Choroid plexus epithelial cell (primary cell): ENCODE results near the gene PSMB7.
A peak's percentile ranks its signal among the peaks of the same experiment; 100 is the strongest.

Source experiments
- DNase-seq: peaks from one replicate; pipeline ENCODE4 v3.0.0-alpha.2; 2010; ENCODE audit warnings: low read depth
- H3K4me3 ChIP-seq: 2 replicates; pipeline ENCODE4 v1.5.1; 2011; ENCODE audit warnings: low read depth, mild to moderate bottlenecking, control low read depth, low read length, moderate library complexity
- TF ChIP-seq, protein P1 (sequence below): conservative IDR thresholded peaks from 2 replicates; pipeline ENCODE4 v1.5.1; 2011; ENCODE audit warnings: low read depth, mild to moderate bottlenecking, control low read depth, inconsistent platforms, low read length, moderate library complexity

Gene PSMB7

DNA sequence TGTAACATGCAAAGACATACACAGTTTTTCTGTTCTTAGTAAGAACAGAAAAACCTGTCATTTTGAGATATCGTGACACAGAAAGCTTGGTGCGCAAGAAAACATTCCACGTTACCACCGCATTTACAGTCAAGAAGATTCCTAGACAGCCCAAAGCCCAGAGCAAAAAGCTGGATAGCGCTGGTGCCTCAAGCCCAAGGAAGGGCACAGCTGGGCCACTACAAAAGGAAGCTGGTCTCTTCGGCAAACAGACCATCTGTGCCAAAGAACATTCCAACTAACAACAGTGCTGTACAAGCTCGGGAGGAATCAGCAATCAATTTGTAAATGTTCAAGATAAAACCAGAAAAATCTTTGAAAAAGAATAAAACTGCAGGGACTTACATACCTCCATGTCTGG is 31.0 kb downstream of the PSMB7 start:
- TF ChIP-seq, protein P1, sequence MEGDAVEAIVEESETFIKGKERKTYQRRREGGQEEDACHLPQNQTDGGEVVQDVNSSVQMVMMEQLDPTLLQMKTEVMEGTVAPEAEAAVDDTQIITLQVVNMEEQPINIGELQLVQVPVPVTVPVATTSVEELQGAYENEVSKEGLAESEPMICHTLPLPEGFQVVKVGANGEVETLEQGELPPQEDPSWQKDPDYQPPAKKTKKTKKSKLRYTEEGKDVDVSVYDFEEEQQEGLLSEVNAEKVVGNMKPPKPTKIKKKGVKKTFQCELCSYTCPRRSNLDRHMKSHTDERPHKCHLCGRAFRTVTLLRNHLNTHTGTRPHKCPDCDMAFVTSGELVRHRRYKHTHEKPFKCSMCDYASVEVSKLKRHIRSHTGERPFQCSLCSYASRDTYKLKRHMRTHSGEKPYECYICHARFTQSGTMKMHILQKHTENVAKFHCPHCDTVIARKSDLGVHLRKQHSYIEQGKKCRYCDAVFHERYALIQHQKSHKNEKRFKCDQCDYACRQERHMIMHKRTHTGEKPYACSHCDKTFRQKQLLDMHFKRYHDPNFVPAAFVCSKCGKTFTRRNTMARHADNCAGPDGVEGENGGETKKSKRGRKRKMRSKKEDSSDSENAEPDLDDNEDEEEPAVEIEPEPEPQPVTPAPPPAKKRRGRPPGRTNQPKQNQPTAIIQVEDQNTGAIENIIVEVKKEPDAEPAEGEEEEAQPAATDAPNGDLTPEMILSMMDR: no peak
- no peak overlapping the region for H3K4me3 ChIP-seq
- DNase-seq: no peak

DNA sequence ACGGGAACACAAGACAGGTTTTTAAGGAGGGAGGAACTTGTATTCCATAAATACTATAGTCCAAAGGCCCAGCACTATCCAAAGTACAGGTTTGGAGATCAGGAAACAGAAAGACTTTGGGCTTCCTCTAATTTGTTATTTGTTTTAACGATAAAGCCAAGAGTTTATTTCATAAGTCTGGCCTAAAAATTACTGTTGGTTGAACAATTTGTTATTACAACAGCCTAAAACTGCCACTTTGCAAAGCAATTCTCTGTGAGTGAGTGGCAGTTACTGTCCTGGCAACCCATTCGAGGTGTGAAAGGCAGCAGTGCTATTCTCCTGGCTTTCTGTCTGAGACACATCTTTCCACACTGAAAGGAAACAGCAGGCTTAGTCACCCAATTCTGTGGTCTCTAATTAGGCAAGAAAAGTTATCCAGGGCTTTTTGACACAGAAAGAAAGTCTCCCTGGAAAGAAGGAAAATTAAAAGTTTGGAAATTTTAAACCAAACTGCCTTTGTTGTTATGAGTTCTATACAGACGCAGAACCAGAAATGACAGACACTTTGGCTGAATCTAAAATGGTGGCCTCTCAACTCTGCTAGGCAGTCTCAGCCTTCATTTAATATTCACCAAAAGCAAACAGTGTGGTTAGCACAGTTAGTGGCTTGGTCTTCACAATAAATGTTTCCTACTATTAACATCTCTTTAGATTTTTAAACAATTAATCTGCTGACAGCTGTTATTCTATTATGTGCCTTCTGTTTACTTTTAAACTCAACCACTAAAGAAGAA is 33.9 kb downstream of the PSMB7 start:
- H3K4me3 ChIP-seq: no peak overlapping the region
- DNase-seq: peak; percentile 60
- TF ChIP-seq, protein P1: no peak

DNA sequence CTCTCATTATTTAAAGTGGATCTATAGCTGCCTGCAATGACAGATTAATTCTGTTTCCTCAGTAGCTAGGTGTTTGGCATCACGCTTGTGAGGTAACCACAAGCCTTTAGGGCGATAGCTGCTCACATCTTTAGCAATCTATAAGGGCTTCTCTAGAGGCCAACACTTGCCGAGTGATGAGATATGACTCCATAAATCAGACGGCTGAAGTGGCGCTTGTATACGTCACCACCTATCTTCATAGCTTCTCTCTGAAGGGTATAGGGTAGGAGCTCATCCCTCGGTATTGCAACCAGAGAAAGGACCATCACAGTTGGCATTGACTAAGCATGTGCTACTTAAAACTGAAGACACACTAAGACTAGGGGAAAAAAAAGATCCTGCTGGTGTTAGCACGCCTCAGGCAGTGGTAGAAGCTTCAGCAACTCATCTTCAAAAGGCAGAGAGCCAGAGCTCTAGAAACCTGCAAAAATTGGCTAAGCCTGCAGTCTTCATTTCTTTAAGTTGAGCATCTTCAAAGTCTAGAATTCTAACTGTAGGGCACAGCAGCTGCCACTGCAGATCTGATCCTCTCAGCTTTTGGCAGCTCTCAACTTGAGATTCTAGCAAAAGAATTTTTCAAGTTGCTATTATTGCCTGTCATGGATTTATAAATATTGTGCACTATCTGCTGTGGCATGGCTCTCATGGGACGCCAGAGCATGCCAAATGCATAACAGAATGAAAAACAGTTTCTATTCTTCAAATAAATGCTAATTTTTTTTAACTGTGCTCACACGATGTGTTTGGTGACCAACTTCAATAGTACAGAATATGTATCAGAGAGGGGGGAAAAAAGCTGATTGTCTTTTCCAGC is 37.5 kb downstream of the PSMB7 start:
- no peak for DNase-seq
- TF ChIP-seq, protein P1: no peak
- H3K4me3 ChIP-seq: no peak overlapping the region

DNA sequence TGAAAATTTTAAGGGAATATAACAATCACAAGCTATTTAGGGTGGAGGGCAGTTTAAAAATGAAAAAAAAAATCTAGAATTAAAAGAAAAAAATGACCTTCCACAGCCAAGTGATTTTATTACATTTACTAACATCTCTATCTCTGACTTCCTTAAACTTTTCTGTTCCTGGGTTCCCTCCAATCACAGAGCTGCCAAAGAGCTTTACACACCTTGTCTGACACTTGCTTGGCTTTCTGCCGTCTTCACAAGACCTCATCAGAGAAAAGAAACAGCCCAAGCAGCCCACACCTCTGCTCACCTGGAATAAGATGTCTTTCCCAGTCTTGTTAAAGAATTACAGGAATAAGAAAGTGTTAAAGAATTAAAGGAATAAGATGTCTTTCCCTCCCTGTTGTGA is 38.9 kb downstream of the PSMB7 start:
- TF ChIP-seq, protein P1: no peak

DNA sequence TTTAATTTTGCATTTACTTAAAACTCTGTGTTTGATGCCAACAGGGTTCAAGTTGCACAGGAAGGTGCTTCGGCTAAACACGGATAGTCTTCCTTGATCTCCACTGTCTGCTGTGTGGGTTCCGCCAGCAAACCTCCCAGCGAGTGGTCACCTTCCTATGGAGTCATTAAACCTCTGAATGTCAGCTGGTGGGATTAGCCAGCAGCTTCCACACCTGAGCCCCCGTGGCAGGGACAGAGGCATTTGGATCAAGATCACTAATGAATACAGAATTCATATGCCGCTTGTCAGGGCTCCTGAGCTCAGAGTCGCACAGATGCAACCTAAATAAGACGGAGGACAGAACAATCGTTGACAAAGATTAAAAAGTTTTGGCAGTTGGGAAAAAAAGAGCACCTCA is 39.5 kb downstream of the PSMB7 start:
- H3K4me3 ChIP-seq: no peak overlapping the region
- TF ChIP-seq, protein P1: no peak
- no peak for DNase-seq

More for the DNA sequence above, 38.9 kb downstream of the PSMB7 start:
- H3K4me3 ChIP-seq: no peak overlapping the region
- no peak for DNase-seq

DNA sequence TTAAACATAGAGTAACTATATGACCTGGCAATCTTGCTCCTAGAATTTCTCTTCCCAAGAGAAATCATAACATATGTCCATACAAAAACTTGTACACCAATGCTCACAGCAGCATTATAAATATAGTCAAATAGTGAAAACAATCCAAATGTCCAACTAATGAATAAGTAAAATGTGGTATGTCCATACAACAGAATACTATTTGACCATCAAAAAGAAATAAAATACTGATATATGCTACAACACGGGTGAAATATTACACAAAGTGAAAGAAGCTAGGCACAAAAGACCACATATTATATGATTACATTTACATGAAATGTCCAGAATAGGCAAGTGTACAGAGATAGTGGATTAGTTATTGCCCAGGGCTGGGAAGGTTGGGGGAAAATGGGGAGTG is 41.4 kb downstream of the PSMB7 start:
- TF ChIP-seq, protein P1: no peak
- DNase-seq: no peak
- H3K4me3 ChIP-seq: no peak overlapping the region
